ENCODE results near the gene UBE2E2.
"Not testable (repeated sequence)": the region's sequence is repeated elsewhere in the genome, so short reads cannot be mapped to it uniquely, and the experiment has no call there.

The UBE2E2 gene

DNA sequence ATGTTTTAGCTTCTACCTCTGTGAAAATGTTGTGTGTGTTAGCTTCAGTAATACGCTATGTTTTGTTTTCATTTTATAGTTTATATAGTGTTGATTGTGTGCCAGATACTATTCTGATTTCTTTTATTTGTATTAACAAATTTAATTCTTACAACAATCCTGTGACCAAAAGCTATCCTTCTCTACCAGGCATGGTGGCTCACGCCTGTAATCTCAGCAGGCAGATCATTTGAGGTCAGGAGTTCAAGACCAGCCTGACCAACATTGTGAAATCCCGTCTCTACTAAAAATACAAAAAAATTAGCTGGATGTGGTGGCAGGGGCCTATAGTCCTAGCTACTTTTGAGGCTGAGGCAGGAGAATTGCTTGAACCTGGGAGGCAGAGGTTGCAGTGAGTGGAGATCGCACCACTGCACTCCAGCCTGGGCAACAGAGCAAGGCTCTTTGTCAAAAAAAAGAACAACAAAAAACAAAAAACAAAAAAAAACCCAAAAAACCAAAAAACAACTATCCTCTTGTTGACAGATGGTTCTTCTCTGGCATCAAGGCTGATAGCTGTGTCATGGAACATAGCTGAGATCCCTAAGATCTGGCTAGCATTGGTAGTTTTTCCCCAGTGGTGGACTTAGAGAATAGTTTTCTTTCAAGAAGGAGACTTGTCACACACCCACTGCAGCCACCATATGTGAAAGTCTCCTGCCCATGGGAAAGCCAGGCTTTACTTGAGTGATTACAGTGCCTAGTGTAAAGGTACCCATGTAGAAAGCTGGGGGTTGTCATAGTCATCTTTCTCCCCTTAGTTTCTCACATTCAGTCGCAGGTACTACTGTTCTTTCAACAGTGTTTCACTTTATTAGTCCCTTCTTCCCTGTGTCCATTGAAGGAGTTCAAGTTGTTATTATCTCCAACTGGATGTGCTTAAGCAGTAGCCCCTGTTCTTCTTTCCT, 116.5 kb downstream of the UBE2E2 start:
- DNase-seq, result peak in 1 of 10 donors; percentile 30
- intact Hi-C loops (cut with DNase I), result no loop called here

- intact Hi-C loops (cut with DNase I), result no loop called here
- peak in 1 of 10 donors; percentile 5 for DNase-seq
Observed at GRCh38 chr3:23320586-23321570, 117.8 kb downstream of the UBE2E2 start.

- intact Hi-C loops (cut with DNase I), result no loop called here
- no peak for DNase-seq
Observed at GRCh38 chr3:23324745-23325144, 121.6 kb downstream of the UBE2E2 start.

GRCh38 chr3:23325466-23326065, 122.4 kb downstream of the UBE2E2 start:
- intact Hi-C loops (cut with DNase I), result no loop called here
- DNase-seq, result no peak

GRCh38 chr3:23329471-23330105, 126.5 kb downstream of the UBE2E2 start:
- intact Hi-C loops (cut with DNase I), result no loop called here
- peak in 2 of 10 donors; percentile 23 to 85 for DNase-seq

DNA sequence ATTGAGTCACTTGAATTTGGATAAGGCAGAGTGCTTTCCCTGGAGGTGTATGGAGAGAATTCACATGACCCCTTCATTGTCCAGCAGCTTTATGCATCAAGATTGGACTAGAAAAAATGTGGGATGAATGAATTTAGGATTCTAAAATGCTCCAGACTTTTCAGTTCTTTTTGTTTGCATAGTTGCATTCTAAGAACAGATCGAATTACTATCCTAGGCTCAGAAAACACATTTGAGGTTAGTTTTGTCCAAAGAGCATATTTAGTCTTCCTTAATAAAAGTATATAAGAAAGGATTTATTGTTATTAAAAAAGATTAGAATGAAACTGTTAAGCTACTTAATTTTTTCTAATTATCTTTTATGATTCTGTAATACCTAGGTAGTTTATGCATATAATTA, 127.4 kb downstream of the UBE2E2 start:
- intact Hi-C loops (cut with DNase I), result no loop called here
- no peak for DNase-seq

GRCh38 chr3:23331141-23331935, 128.2 kb downstream of the UBE2E2 start:
- no peak for DNase-seq
- intact Hi-C loops (cut with DNase I), result no loop called here

- intact Hi-C loops (cut with DNase I), result no loop called here
- DNase-seq, result no peak
Observed at GRCh38 chr3:23333633-23334032, 130.5 kb downstream of the UBE2E2 start.

DNA sequence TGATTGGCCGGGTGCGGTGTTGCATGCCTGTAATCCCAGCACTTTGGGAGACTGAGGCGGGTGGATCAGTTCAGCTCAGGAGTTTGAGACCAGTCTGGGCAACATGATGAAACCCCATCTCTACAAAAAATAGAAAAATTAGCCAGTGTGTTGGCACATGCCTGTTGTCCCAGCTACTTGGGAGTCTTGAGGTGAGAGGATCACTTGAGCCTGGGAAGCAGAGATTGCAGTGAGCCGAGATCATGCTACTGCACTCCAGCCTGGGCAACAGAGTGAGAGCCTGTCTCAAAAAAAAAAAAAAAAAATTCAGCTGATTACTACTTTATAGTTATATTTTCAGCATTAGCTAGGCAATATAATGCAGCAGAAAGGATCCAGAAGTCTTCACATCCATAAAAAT, 133.7 kb downstream of the UBE2E2 start:
- intact Hi-C loops (cut with DNase I); DNase-seq: not testable (repeated sequence)

DNA sequence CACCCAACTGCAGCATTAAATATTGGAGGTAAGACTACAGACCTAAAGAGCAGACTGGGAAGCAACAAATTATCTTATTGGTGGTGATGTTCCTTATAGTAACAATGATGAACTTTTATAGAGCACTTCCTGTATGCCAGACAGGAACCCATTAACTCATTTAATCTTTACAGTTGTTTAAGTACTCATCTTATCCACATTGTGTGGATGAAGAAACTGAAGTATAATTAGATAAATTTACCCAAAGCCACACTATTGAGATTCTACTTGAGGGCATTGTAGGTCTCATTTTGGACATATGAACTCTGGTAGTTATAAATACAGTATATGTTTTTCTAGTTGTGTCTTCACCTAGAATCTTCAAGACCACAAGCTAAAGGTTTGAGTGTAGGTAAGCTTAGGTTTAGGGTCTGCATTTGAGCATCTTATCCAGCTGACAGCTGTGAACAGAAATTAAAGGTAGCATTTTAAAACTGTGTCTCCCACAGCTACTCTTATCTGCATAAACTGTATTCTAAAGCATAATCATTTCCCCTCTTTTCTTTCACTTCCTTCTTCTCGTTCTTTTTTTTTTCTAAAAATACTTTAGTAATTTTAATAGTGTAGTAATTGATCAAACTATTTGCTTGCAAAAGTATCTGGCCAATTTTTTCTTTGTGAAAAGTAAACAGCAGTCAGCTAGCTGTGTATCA, 138.2 kb downstream of the UBE2E2 start:
- intact Hi-C loops (cut with DNase I), result no loop called here
- no peak for DNase-seq

GRCh38 chr3:23342343-23342742, 139.2 kb downstream of the UBE2E2 start:
- intact Hi-C loops (cut with DNase I), result no loop called here
- DNase-seq, result no peak

DNA sequence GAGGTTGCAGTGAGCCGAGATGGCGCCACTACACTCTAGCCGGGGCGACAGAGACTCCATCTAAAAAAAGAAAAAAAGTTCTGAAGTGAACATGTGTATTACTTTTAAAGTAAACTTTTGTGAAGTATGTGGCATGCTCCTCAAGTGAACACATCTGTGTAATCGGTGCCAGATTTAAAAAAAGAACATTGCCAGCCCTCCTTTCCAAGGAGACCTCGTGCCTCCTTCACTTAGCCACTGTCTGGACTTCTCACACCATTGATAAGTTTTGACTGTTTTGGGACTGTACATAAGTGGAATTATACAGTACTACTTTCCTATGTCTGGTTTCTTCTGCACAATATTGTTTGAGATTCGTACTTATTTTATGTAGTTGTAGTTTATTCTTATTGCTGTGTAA, 140.4 kb downstream of the UBE2E2 start:
- DNase-seq, result no peak
- intact Hi-C loops (cut with DNase I), result no loop called here

GRCh38 chr3:23344886-23345285, 141.8 kb downstream of the UBE2E2 start:
- no peak for DNase-seq
- intact Hi-C loops (cut with DNase I), result no loop called here

DNA sequence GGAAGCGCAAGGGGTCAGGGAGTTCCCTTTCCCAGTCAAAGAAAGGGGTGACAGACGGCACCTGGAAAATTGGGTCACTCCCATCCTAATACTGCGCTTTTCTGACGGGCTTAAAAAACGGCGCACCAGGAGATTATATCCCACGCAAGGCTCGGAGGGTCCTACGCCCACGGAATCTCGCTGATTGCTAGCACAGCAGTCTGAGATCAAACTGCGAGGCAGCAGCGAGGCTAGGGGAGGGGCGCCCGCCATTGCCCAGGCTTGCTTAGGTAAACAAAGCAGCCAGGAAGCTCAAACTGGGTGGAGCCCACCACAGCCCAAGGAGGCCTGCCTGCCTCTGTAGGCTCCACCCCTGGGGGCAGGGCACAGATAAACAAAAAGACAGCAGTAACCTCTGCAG, 146.3 kb downstream of the UBE2E2 start:
- intact Hi-C loops (cut with DNase I), result not testable (repeated sequence)
- DNase-seq, result peak in 2 of 10 donors; percentile 37 to 57

GRCh38 chr3:23356169-23356568, 153.0 kb downstream of the UBE2E2 start:
- DNase-seq, result no peak
- intact Hi-C loops (cut with DNase I), result no loop called here

GRCh38 chr3:23356923-23357322, 153.8 kb downstream of the UBE2E2 start:
- intact Hi-C loops (cut with DNase I), result no loop called here
- DNase-seq, result no peak

DNA sequence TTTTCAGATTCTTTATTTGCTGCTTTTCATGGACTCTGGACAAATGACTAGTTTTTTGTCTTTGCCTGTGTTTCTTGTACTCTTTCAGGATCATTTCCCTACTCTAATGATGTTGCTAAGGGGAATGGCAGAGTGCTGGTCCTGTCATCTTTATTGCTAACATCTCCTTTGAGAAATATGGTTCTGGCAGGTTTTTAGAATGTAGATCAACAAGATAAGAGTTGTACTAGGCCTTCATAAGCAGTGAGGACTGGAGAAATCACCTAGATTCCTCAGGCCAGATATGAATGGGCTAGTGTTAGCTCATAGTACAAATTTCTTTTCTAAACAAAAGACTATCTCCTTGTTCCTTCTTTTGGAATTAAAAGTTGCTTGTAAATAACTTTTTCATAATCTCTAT, 156.0 kb downstream of the UBE2E2 start:
- DNase-seq, result no peak
- intact Hi-C loops (cut with DNase I), result no loop called here

- intact Hi-C loops (cut with DNase I), result no loop called here
- no peak for DNase-seq
Observed at GRCh38 chr3:23365066-23365465, 161.9 kb downstream of the UBE2E2 start.

GRCh38 chr3:23368731-23369130, 165.6 kb downstream of the UBE2E2 start:
- no peak for DNase-seq
- intact Hi-C loops (cut with DNase I), result no loop called here

Measured in posterior cingulate gyrus (tissue), 11 donors.